ENCODE results near the gene OR2T27.
"Not testable (repeated sequence)": the region's sequence is repeated elsewhere in the genome, so short reads cannot be mapped to it uniquely, and the experiment has no call there.

- TF ChIP-seq LEF1 (IDR thresholded peaks at IDR 0.05; ENCODE audit: borderline replicate concordance); ELF4 (IDR thresholded peaks at IDR 0.05); SUZ12 (IDR thresholded peaks at IDR 0.05); SP1 (IDR thresholded peaks at IDR 0.05); TARDBP (IDR thresholded peaks at IDR 0.05); FOXA1 (IDR thresholded peaks at IDR 0.05); FOXK2 (IDR thresholded peaks at IDR 0.05); ARNT (IDR thresholded peaks at IDR 0.05); NFRKB (IDR thresholded peaks at IDR 0.05): not testable (repeated sequence)
Measured at GRCh38 chr1:248640906-248641305, 14.4 kb downstream of the OR2T27 start.
